PFSK-1 (cell line): ENCODE results near the gene SPTA1. TPM values are rescaled to one million over a fixed set of nuclear protein-coding genes. Genes with fewer than 3 reads are reported as not detected.

Experiments
- FOXP2 ChIP-seq: optimal IDR thresholded peaks from 2 replicates; pipeline ENCODE3; 2011; ENCODE audit warnings: borderline replicate concordance, control low read depth, inconsistent platforms; ENCODE audit not compliant: insufficient read depth; ENCODE audit errors: extremely low read length, extremely low read depth
- POLR2AphosphoS5 ChIP-seq: IDR thresholded peaks from 2 replicates; pipeline ENCODE4 v1.6.1; 2012; ENCODE audit warnings: low read depth, mild to moderate bottlenecking, control low read depth, low read length, moderate library complexity
- SIN3A ChIP-seq: IDR thresholded peaks from 2 replicates; pipeline ENCODE4 v1.6.1; 2012; ENCODE audit warnings: mild to moderate bottlenecking, low read length, moderate library complexity, borderline replicate concordance; ENCODE audit not compliant: insufficient read depth
- TAF1 ChIP-seq: IDR thresholded peaks from 2 replicates; pipeline ENCODE4 v1.6.1; 2012; ENCODE audit warnings: low read length, control low read depth, borderline replicate concordance; ENCODE audit not compliant: insufficient read depth
- polyA plus RNA-seq: library from polyadenylated mRNA; unstranded; fragments of >200 nt; gene quantifications from one replicate; pipeline ENCODE4 v1.2.1, GENCODE V29; 2012; ENCODE audit warnings: low read depth, missing spikeins; ENCODE audit not compliant: insufficient read length
- TF ChIP-seq, protein P1 (sequence below), 2 experiments: IDR thresholded peaks; 2 replicates each; pipeline versions ENCODE4 v1.6.1 to v1.8.0; 2011 to 2012; ENCODE audit warnings: low read depth in 2 of 2, low read length in 2 of 2, control low read depth in 1 of 2, inconsistent platforms in 1 of 2, mild to moderate bottlenecking in 1 of 2, moderate library complexity in 1 of 2; ENCODE audit not compliant: insufficient read depth in 1 of 2

Gene SPTA1
- not detected for polyA plus RNA-seq

DNA sequence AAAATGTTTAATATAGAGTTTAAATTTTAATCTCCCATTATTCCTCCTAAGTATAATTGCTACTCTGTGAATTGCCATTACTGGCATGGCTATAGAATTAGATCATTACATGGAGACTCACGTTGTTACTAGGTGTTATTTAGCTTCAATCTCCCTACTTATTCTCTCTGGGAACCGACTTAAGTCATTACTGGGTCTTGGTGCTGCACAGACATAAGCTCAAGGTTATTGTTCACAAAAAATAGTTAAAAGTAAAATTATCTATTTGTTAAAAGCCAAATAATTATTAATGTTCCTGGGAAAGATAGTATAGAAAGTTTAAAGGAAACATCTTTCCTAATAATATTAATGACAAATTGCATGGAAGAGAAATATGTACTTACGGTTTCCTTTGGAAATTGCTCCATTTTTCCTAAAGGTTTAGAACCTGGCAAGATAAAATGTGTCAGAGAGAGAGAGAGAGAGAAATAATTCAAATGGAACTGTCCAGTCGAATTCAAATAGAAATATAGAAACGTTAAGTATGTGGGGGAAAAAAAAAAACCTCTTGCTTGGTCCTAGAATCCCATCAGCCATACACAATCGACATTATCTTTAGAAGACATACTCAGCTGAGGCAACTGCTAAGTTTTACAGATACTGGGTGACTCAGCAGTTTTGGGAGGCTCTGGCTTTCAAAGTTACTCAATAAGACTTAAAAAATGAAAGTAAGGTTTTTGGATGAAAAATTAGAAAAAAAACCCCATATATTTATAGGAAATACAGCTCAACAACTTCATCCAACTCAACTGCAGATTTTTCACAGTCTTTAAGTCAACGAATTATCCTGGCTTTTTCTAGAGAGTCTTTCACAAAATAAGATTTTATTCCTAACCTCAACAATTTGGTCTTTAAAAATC, at the start of gene SPTA1:
SPTA1 (minus strand) TSS at position 605 of the 899 bp plus-strand sequence; CDS start at position 407, 198 bp downstream.
- TF ChIP-seq TAF1 (no peak), POLR2AphosphoS5 (no peak), FOXP2 (no peak), SIN3A (no peak)
- TF ChIP-seq, protein P1, sequence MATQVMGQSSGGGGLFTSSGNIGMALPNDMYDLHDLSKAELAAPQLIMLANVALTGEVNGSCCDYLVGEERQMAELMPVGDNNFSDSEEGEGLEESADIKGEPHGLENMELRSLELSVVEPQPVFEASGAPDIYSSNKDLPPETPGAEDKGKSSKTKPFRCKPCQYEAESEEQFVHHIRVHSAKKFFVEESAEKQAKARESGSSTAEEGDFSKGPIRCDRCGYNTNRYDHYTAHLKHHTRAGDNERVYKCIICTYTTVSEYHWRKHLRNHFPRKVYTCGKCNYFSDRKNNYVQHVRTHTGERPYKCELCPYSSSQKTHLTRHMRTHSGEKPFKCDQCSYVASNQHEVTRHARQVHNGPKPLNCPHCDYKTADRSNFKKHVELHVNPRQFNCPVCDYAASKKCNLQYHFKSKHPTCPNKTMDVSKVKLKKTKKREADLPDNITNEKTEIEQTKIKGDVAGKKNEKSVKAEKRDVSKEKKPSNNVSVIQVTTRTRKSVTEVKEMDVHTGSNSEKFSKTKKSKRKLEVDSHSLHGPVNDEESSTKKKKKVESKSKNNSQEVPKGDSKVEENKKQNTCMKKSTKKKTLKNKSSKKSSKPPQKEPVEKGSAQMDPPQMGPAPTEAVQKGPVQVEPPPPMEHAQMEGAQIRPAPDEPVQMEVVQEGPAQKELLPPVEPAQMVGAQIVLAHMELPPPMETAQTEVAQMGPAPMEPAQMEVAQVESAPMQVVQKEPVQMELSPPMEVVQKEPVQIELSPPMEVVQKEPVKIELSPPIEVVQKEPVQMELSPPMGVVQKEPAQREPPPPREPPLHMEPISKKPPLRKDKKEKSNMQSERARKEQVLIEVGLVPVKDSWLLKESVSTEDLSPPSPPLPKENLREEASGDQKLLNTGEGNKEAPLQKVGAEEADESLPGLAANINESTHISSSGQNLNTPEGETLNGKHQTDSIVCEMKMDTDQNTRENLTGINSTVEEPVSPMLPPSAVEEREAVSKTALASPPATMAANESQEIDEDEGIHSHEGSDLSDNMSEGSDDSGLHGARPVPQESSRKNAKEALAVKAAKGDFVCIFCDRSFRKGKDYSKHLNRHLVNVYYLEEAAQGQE (IDR thresholded peaks at IDR 0.05; ENCODE audit: insufficient read depth in 1 of 2, low read depth in 2 of 2, low read length in 2 of 2) = no peak

DNA sequence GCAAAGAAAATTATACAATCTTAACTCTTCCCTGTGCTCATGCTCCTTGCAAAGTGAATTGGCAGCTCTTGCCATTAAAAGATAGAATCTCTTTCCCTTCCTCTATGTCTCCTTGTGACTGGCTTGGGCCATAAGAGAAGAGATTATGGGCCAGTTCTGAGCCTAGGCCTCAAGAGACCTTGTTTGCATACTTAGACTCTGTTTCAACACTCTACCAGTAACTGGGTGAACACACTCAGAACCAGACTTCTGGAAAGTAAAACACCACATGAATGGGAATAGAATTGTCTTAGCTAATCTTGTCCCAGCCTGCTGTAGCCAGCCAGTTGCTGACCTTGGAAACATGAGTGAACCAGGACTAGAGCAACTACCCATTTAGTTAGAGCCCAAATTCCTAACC, 49.3 kb upstream of the SPTA1 start:
- no peak for TF ChIP-seq FOXP2
- TF ChIP-seq, protein P1 (IDR thresholded peaks at IDR 0.05; ENCODE audit: insufficient read depth in 1 of 2, low read depth in 2 of 2, low read length in 2 of 2) = no peak
- no peak for TF ChIP-seq SIN3A
- no peak for TF ChIP-seq TAF1

DNA sequence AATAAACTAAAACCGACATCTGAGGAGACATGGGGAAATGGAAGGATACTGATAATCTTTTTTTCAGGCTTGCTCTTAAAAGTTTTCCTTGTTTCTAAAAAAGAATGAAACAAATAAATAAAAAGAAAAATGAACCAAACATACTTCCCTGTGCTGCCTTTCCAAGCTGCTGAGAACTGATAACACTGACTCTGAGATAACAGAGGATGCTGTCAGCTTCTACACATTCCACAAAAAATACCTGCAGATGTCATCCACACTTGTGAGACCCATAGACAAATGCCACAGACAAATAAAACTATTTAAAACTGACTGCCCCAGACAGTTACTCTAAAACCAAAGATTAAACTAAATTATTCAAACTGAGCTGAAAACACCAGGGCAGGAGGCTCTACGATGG, 46.0 kb upstream of the SPTA1 start:
- TF ChIP-seq POLR2AphosphoS5 = no peak

DNA sequence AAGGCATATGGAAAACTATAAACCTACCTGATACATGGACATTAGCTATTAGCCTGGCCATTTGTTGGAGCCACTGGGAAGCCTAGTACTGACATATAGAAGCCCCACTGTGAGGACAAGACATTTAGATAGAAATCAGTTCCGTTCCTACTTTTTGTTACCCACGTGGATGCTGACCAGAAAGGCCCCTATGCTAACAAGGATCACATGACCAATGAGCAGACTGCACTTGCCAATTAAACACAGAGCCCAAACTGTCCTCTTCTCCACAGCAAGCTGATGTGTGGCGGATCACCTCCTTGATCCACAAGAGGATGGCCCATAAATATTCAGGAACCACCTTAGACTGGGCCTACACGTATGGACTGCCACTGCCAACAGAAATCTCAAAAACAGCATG, 45.2 kb upstream of the SPTA1 start:
- TF ChIP-seq, protein P1 (IDR thresholded peaks at IDR 0.05; ENCODE audit: insufficient read depth in 1 of 2, low read depth in 2 of 2, low read length in 2 of 2) = no peak
- no peak for TF ChIP-seq FOXP2
- TF ChIP-seq POLR2AphosphoS5 = no peak
- TF ChIP-seq TAF1 = no peak
- no peak for TF ChIP-seq SIN3A

DNA sequence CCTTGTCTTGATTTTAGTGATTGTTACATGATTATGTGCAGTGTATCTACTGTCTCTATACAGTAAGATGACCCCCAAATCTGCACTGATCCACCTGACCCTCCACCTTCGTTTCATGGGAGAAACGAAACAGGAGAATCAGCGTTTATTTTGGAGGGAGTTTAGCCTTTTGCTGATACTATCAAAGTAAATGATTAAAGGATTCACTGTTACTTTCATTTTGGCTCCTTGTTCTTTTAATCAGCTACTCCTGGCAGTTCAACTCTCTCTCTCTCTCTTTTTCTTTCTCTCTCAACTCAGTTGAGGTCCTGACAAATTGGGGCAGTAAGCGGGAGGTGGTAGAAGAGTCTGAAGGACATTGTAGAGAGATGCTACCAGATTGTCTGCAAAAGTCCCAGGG, 43.9 kb upstream of the SPTA1 start:
- TF ChIP-seq TAF1 (no peak), POLR2AphosphoS5 (no peak), FOXP2 (no peak), SIN3A (no peak)
- TF ChIP-seq, protein P1 (IDR thresholded peaks at IDR 0.05; ENCODE audit: insufficient read depth in 1 of 2, low read depth in 2 of 2, low read length in 2 of 2) = no peak
